Neural cell (in vitro differentiated cells): Measurements from ENCODE around the gene TRAF2. TPM values are rescaled to one million over a fixed set of nuclear protein-coding genes. Genes with fewer than 3 reads are reported as not detected.

ENCODE experiments used
- H2AFZ ChIP-seq: fragments of 200-600, 300-800 bp; sonication (generic), shearing (Covaris generic); 2 replicates; pipeline ENCODE4 v1.6.0; 2014; ENCODE audit warnings: low read depth, mild to moderate bottlenecking, antibody characterized with exemption, low read length, moderate library complexity
- H3F3A ChIP-seq: fragments of 200-600 bp; shearing (Covaris generic); 2 replicates; pipeline ENCODE4 v1.6.1; 2016; ENCODE audit warnings: mild to moderate bottlenecking, moderate library complexity, mixed read lengths, antibody characterized with exemption, low read length; ENCODE audit not compliant: insufficient read depth, poor library complexity, severe bottlenecking
- H3K27ac ChIP-seq: fragments of 200-600, 300-800 bp; sonication (generic), shearing (Covaris generic); 2 replicates; pipeline ENCODE4 v1.5.1; 2014; ENCODE audit warnings: mild to moderate bottlenecking, low read length, moderate library complexity
- H3K27me3 ChIP-seq: fragments of 300-800, 200-600 bp; sonication (generic), shearing (Covaris generic); 2 replicates; pipeline ENCODE4 v1.6.0; 2014; ENCODE audit warnings: mild to moderate bottlenecking, low read depth, low read length, moderate library complexity; ENCODE audit not compliant: insufficient read depth
- H3K36me3 ChIP-seq: fragments of 300-800, 200-600 bp; sonication (generic), shearing (Covaris generic); 2 replicates; pipeline ENCODE4 v1.5.1; 2014; ENCODE audit warnings: mild to moderate bottlenecking, antibody characterized with exemption, low read length, moderate library complexity; ENCODE audit not compliant: insufficient read depth
- H3K4me2 ChIP-seq: fragments of 300-800, 200-600 bp; sonication (generic), shearing (Covaris generic); 2 replicates; pipeline ENCODE4 v1.6.0; 2014; ENCODE audit warnings: mild to moderate bottlenecking, low read length
- H3K4me3 ChIP-seq: fragments of 300-800, 200-600 bp; sonication (generic), shearing (Covaris generic); 2 replicates; pipeline ENCODE4 v1.5.1; 2014; ENCODE audit warnings: mild to moderate bottlenecking, low read length, moderate library complexity
- H3K79me2 ChIP-seq: fragments of 200-600 bp; shearing (Covaris generic); replicated peaks from 2 replicates; pipeline ENCODE4 v1.6.0; 2014; ENCODE audit warnings: mild to moderate bottlenecking, low read length, moderate library complexity; ENCODE audit not compliant: insufficient read depth
- H3K9ac ChIP-seq: fragments of 300-800, 200-600 bp; sonication (generic), shearing (Covaris generic); 2 replicates; pipeline ENCODE4 v1.6.1; 2016; ENCODE audit warnings: mild to moderate bottlenecking, low read length, mixed read lengths
- H3K9me2 ChIP-seq: fragments of 200-600 bp; shearing (Covaris generic); 2 replicates; pipeline ENCODE4 v1.6.1; 2016; ENCODE audit warnings: mild to moderate bottlenecking, low read length, mixed read lengths; ENCODE audit not compliant: insufficient read depth
- H3K9me3 ChIP-seq: fragments of 200-600, 300-800 bp; sonication (generic), shearing (Covaris generic); 2 replicates; pipeline ENCODE4 v1.6.1; 2016; ENCODE audit warnings: mild to moderate bottlenecking, mixed run types, low read length, moderate library complexity, mixed read lengths
- H4K20me1 ChIP-seq: fragments of 200-600 bp; shearing (Covaris generic); 2 replicates; pipeline ENCODE4 v1.6.1; 2016; ENCODE audit warnings: mild to moderate bottlenecking, mixed run types; ENCODE audit not compliant: insufficient read depth
- CTCF ChIP-seq: fragments of 450-650 bp; IDR thresholded peaks from 2 replicates; pipeline ENCODE4 v1.5.1; 2014; ENCODE audit warnings: antibody characterized with exemption, mild to moderate bottlenecking, moderate library complexity; ENCODE audit not compliant: poor library complexity, severe bottlenecking
- EP300 ChIP-seq: fragments of 450-650 bp; conservative IDR thresholded peaks from 2 replicates; pipeline ENCODE4 v1.6.1; 2014; ENCODE audit warnings: antibody characterized with exemption, mild to moderate bottlenecking, moderate library complexity; ENCODE audit not compliant: poor library complexity, severe bottlenecking
- EZH2 ChIP-seq: fragments of 200-600, 300-800 bp; shearing (Covaris generic), sonication (generic); IDR thresholded peaks from 2 replicates; pipeline ENCODE4 v1.6.1; 2014; ENCODE audit warnings: antibody characterized with exemption, low read length, borderline replicate concordance, mild to moderate bottlenecking; ENCODE audit not compliant: insufficient read depth, poor library complexity, severe bottlenecking
- MXI1 ChIP-seq: fragments of 450-650 bp; conservative IDR thresholded peaks from 2 replicates; pipeline ENCODE4 v1.6.1; 2014; ENCODE audit warnings: antibody characterized with exemption, mild to moderate bottlenecking; ENCODE audit not compliant: poor library complexity, severe bottlenecking
- POLR2AphosphoS5 ChIP-seq: IDR thresholded peaks from 2 replicates; pipeline ENCODE4 v1.6.1; 2012
- RAD21 ChIP-seq: fragments of 450-650 bp; conservative IDR thresholded peaks from 2 replicates; pipeline ENCODE4 v1.6.1; 2014; ENCODE audit warnings: antibody characterized with exemption, mild to moderate bottlenecking, moderate library complexity
- REST ChIP-seq: IDR thresholded peaks from 2 replicates; pipeline ENCODE4 v1.6.1; 2012; ENCODE audit warnings: borderline replicate concordance
- SMC3 ChIP-seq: fragments of 450-650 bp; conservative IDR thresholded peaks from 2 replicates; pipeline ENCODE4 v1.6.1; 2014; ENCODE audit warnings: antibody characterized with exemption, mild to moderate bottlenecking, moderate library complexity; ENCODE audit not compliant: poor library complexity
- TAF1 ChIP-seq: IDR thresholded peaks from 2 replicates; pipeline ENCODE4 v1.6.1; 2012; ENCODE audit warnings: low read depth
- polyA plus RNA-seq: library from polyadenylated mRNA; depleted of rRNA; stranded (reverse); fragments of >200 nt; gene quantifications from 2 replicates; pipeline ENCODE4 v1.2.3, GENCODE V29; 2014

The TRAF2 gene
- polyA plus RNA-seq, 1 donor from 2014 or later, result 14.6 TPM

DNA sequence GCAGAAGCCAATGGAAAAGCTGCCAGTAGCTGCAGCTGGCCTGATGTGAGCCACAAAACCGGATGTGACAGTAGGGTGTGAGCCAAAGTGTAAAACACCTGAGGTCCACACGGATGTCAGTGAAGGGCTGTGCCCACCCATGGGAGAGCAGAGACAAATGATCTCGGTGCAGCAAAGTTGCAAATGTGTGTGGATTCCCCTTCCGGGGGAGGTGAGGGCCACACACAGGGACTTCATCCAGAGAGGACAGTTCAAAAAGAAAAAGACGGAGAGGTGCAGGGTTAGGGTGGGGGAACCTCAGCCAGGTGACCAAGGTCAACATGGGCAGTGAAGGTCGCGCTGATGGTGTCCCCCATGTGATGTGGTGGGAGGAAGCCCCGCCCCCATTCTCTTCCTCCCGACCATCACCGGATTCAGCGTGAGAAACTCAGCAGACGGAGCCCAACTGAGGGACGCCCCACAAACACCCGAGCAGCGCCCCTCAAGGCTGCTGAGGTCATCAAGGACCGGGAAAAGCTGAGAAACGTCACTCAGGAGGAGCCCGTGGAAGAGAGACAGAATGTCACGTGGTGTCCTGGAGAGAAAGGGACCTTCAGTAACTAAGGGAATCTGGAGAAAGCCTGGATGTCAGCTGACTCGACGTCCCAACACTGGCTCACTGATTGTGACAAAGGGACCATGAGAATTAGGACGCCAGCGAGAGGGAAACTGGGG is 79.6 kb downstream of the TRAF2 start:
- Histone ChIP-seq H3K27ac (no peak overlapping the region), H3K4me2 (no peak overlapping the region), H3K4me3 (no peak overlapping the region), H3K79me2 (no peaks in the 10 kb centered on the region), H3K9me3 (no peaks in the 10 kb centered on the region), H2AFZ (no peak overlapping the region), H3K27me3 (no peaks in the 10 kb centered on the region), H4K20me1 (no peaks in the 10 kb centered on the region), H3K9ac (no peak overlapping the region), H3F3A (no peaks in the 10 kb centered on the region), H3K9me2 (no peaks in the 10 kb centered on the region), H3K36me3 (no peaks in the 10 kb centered on the region)
- TF ChIP-seq EZH2, result no peak
- TF ChIP-seq TAF1, result no peak
- TF ChIP-seq EP300, result no peak
- TF ChIP-seq POLR2AphosphoS5, result no peak
- no peak for TF ChIP-seq RAD21
- TF ChIP-seq REST, result no peak
- no peak for TF ChIP-seq SMC3
- no peak for TF ChIP-seq CTCF
- no peak for TF ChIP-seq MXI1

DNA sequence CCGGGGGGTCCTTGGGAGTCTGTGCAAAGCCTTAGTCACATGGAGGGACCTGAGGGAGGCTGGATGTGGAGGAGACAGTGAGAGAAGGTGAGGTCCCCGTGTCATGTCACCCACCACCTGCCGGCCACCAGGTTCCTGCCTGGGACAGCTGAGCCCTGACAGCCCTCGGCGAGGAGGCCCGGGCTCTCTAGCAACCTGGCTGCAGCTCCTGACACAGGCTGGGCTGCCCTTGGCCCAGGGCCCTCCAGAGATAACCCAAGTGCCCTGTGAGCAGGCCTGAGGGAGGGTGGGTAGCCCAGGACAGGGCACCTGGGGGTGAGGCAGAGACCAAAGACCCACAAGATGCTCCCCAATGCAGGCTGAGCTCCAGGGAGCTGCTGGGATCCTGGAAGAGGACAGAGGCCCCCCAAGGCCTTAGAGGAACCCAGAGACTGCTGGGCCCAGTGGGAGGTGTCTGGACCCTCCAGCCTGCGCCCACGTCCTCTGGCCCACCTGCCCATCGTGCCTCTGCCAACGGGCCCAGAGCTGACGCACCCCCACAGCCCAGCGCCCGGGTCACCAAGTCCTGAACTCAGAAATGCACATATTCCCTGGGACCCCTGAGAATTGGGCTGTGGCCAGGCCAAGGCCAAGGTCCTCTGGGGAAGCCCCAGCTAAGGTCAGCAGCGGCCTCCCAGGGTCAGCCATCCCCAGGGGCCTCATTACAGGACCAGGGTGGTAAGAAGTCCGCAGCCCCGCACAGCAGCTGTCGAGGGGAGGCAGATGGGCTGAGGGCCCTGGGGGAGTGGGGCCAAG is 82.2 kb downstream of the TRAF2 start:
- Histone ChIP-seq H3K9ac (no peak overlapping the region), H4K20me1 (no peaks in the 10 kb centered on the region), H3F3A (no peaks in the 10 kb centered on the region), H3K27me3 (no peaks in the 10 kb centered on the region), H3K36me3 (no peaks in the 10 kb centered on the region), H3K79me2 (no peaks in the 10 kb centered on the region), H3K4me2 (no peak overlapping the region), H3K9me2 (no peaks in the 10 kb centered on the region), H3K9me3 (no peaks in the 10 kb centered on the region), H3K27ac (no peak overlapping the region), H2AFZ (no peak overlapping the region), H3K4me3 (no peak overlapping the region)
- TF ChIP-seq RAD21, result no peak
- no peak for TF ChIP-seq REST
- TF ChIP-seq EZH2, result no peak
- no peak for TF ChIP-seq TAF1
- TF ChIP-seq EP300, result no peak
- TF ChIP-seq POLR2AphosphoS5, result no peak
- no peak for TF ChIP-seq CTCF
- TF ChIP-seq MXI1, result no peak
- TF ChIP-seq SMC3, result no peak
